ENCODE results near the gene GAGE12C. TPM values are rescaled to one million over a fixed set of nuclear protein-coding genes. Genes with fewer than 3 reads are reported as not detected.
"Not testable (repeated sequence)": the region's sequence is repeated elsewhere in the genome, so short reads cannot be mapped to it uniquely, and the experiment has no call there.

The GAGE12C gene
- total RNA-seq = not detected in 2 replicates

- not testable (repeated sequence) for H3K4me3 ChIP-seq (ENCODE audit: low read depth, low read length); H3K27me3 ChIP-seq (ENCODE audit: control insufficient read depth, insufficient read depth, low read length); H3K36me3 ChIP-seq (ENCODE audit: control insufficient read depth, insufficient read depth, low read length); DNase-seq (ENCODE audit: low read depth)
Measured at GRCh38 chrX:49531877-49532276, at the start of gene GAGE12C. Gene GAGE12C (plus strand): TSS chrX:49532177. CDS start chrX:49533332, 1,155 bp downstream.

GRCh38 chrX:49541433-49541832, 9.5 kb downstream of the GAGE12C start, which contains the start of gene GAGE12D:
Gene GAGE12D (plus strand): TSS chrX:49541733. CDS start chrX:49542888, 1,155 bp downstream.
- H3K4me3 ChIP-seq (ENCODE audit: low read depth, low read length); DNase-seq (ENCODE audit: low read depth); H3K27me3 ChIP-seq (ENCODE audit: control insufficient read depth, insufficient read depth, low read length); H3K36me3 ChIP-seq (ENCODE audit: control insufficient read depth, insufficient read depth, low read length): not testable (repeated sequence)

GRCh38 chrX:49550989-49551388, 19.0 kb downstream of the GAGE12C start, which contains the start of gene GAGE12E:
Gene GAGE12E (plus strand): TSS chrX:49551289. CDS start chrX:49552444, 1,155 bp downstream.
- H3K4me3 ChIP-seq (ENCODE audit: low read depth, low read length); H3K27me3 ChIP-seq (ENCODE audit: control insufficient read depth, insufficient read depth, low read length); DNase-seq (ENCODE audit: low read depth); H3K36me3 ChIP-seq (ENCODE audit: control insufficient read depth, insufficient read depth, low read length): not testable (repeated sequence)

DNA sequence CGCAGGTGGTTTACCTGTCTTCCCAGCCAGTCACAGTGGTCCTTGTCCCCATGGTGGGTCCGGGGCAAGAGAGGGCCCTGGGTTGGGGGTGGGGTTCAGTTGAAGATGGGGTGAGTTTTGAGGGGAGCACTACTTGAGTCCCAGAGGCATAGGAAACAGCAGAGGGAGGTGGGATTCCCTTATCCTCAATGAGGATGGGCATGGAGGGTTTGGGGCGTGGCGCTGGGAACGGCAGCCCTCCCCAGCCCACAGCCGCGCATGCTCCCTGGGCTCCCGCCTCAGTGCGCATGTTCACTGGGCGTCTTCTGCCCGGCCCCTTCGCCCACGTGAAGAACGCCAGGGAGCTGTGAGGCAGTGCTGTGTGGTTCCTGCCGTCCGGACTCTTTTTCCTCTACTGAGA, 28.6 kb downstream of the GAGE12C start, which contains the start of gene GAGE12F:
Gene GAGE12F (plus strand): TSS at position 301 of the 400 bp plus-strand sequence. CDS start 1,155 bp downstream, outside the sequence.
- not testable (repeated sequence) for H3K36me3 ChIP-seq (ENCODE audit: control insufficient read depth, insufficient read depth, low read length); H3K4me3 ChIP-seq (ENCODE audit: low read depth, low read length); DNase-seq (ENCODE audit: low read depth); H3K27me3 ChIP-seq (ENCODE audit: control insufficient read depth, insufficient read depth, low read length)

DNA sequence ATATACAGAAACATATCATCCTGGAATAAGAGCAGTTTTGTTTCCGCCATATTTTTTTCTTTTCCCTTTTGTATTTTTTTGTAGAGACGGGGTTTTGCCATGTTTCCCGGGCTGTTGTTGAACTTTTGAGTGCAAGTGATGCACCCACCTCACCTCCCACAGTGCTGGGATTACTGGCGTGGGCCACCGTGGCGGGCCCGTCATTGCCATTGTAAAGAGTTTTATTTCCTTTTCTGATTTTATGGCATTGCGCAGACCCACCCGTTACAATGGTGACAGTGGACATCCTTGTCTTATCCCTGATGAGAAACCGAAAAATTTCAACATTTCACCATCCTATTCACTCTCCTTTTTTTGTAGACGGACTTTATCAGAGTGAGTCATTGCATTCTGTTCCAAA, 36.8 kb downstream of the GAGE12C start:
- H3K27me3 ChIP-seq (ENCODE audit: control insufficient read depth, insufficient read depth, low read length); DNase-seq (ENCODE audit: low read depth); H3K4me3 ChIP-seq (ENCODE audit: low read depth, low read length); H3K36me3 ChIP-seq (ENCODE audit: control insufficient read depth, insufficient read depth, low read length): not testable (repeated sequence)

DNA sequence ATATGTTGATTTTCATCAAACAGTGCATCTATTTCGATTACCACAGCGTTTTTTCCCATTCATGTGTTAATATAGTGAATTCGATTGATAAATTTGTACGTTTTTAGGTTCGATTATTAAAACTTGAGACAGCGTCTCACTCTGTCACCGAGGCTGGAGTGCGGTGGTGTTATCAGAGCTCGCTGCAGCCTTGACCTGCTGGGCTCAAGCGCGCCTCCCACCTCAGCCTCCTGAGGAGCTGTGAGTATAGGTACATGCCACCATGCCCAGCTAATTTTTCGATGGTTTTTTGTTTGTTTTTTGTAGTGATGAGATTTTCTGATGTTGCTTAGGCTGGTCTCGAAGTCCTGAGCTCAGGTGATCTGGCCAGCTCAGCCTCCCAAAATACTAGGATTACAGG, 37.2 kb downstream of the GAGE12C start:
- H3K4me3 ChIP-seq (ENCODE audit: low read depth, low read length); DNase-seq (ENCODE audit: low read depth); H3K36me3 ChIP-seq (ENCODE audit: control insufficient read depth, insufficient read depth, low read length); H3K27me3 ChIP-seq (ENCODE audit: control insufficient read depth, insufficient read depth, low read length): not testable (repeated sequence)

GRCh38 chrX:49570100-49570499, 38.1 kb downstream of the GAGE12C start, which contains the start of gene GAGE12G:
Gene GAGE12G (plus strand): TSS chrX:49570400. CDS start chrX:49571555, 1,155 bp downstream.
- not testable (repeated sequence) for H3K36me3 ChIP-seq (ENCODE audit: control insufficient read depth, insufficient read depth, low read length); H3K4me3 ChIP-seq (ENCODE audit: low read depth, low read length); H3K27me3 ChIP-seq (ENCODE audit: control insufficient read depth, insufficient read depth, low read length); DNase-seq (ENCODE audit: low read depth)

GRCh38 chrX:49579649-49580048, 47.7 kb downstream of the GAGE12C start, which contains the start of gene GAGE12H:
Gene GAGE12H (plus strand): TSS chrX:49579949. CDS start chrX:49581104, 1,155 bp downstream.
- not testable (repeated sequence) for DNase-seq (ENCODE audit: low read depth); H3K4me3 ChIP-seq (ENCODE audit: low read depth, low read length); H3K36me3 ChIP-seq (ENCODE audit: control insufficient read depth, insufficient read depth, low read length); H3K27me3 ChIP-seq (ENCODE audit: control insufficient read depth, insufficient read depth, low read length)

Other genes starting within 250 kb of the GAGE12C start
- gene GAGE10, start 228.5 kb upstream of the GAGE12C start, total RNA-seq = not detected in 2 replicates
- not detected in 2 replicates for gene GAGE12J, start 210.1 kb upstream of the GAGE12C start, total RNA-seq
- not detected in 2 replicates for gene GAGE13, start 200.6 kb upstream of the GAGE12C start, total RNA-seq
- not detected in 2 replicates for gene GAGE12D, start 9.6 kb downstream of the GAGE12C start, total RNA-seq
- gene GAGE12E, start 19.1 kb downstream of the GAGE12C start, total RNA-seq = not detected in 2 replicates
- gene GAGE12F, start 28.7 kb downstream of the GAGE12C start, total RNA-seq = not detected in 2 replicates
- not detected in 2 replicates for gene GAGE12G, start 38.2 kb downstream of the GAGE12C start, total RNA-seq
- not detected in 2 replicates for gene GAGE12H, start 47.8 kb downstream of the GAGE12C start, total RNA-seq
- gene GAGE2A, start 57.3 kb downstream of the GAGE12C start, total RNA-seq = not detected in 2 replicates
- gene GAGE1, start 66.8 kb downstream of the GAGE12C start, total RNA-seq = not detected in 2 replicates
- gene PAGE1, start 163.8 kb downstream of the GAGE12C start, total RNA-seq = not detected in 2 replicates